Tibial nerve (tissue), 3 donors: ENCODE data around the gene TAF12.
A peak's percentile ranks its signal among the peaks of the same experiment; 100 is the strongest.

Source experiments
- CTCF ChIP-seq, 5 experiments: fragments of 200-600 bp in 3 of 5; fragments of 450-650 bp in 2 of 5; sonication (generic) in 3 of 5; IDR thresholded peaks; one replicate each; pipeline ENCODE4 v1.5.1; 2016 to 2019; ENCODE audit warnings: antibody characterized with exemption in 5 of 5, mild to moderate bottlenecking in 3 of 5, moderate library complexity in 2 of 5
- POLR2A ChIP-seq, 2 donors: fragments of 450-650 bp; IDR thresholded peaks; one replicate each; pipeline ENCODE4 v1.6.1; 2017; ENCODE audit warnings: antibody characterized with exemption in 2 of 2, mild to moderate bottlenecking in 2 of 2, moderate library complexity in 2 of 2

GRCh38 chr1:28648008-28648473 lies 5.2 kb upstream of the TAF12 start:
- TF ChIP-seq CTCF (IDR thresholded peaks at IDR 0.05): peak in 1 of 5 experiments; percentile 47
- no peak for TF ChIP-seq POLR2A (IDR thresholded peaks at IDR 0.05)
